ENCODE results near the gene COL4A6. TPM values are rescaled to one million over a fixed set of nuclear protein-coding genes. Genes with fewer than 3 reads are reported as not detected.

Gene COL4A6
- polyA plus RNA-seq, 1 donor from 2014 or later, result 1.6 TPM

- Histone ChIP-seq H3K79me2 (replicated peaks; ENCODE audit: insufficient read depth, low read length) (peaks cover 39% of the 10 kb centered on the region), H4K20me1 (ENCODE audit: insufficient read depth) (no peaks in the 10 kb centered on the region), H3K36me3 (ENCODE audit: insufficient read depth, low read length) (no peaks in the 10 kb centered on the region), H2AFZ (ENCODE audit: low read depth, low read length) (no peak overlapping the region), H3K9me3 (ENCODE audit: low read length) (no peaks in the 10 kb centered on the region), H3K9ac (ENCODE audit: low read length) (no peak overlapping the region), H3K27me3 (ENCODE audit: insufficient read depth, low read depth, low read length) (no peaks in the 10 kb centered on the region), H3K9me2 (ENCODE audit: insufficient read depth, low read length) (no peaks in the 10 kb centered on the region), H3F3A (ENCODE audit: insufficient read depth, low read length, poor library complexity, severe bottlenecking) (no peaks in the 10 kb centered on the region), H3K4me3 (ENCODE audit: low read length) (peak overlapping the region; percentile 65), H3K4me2 (ENCODE audit: low read length) (no peak overlapping the region), H3K27ac (ENCODE audit: low read length) (no peak overlapping the region)
- no peak for TF ChIP-seq RAD21 (conservative IDR thresholded peaks at IDR 0.05)
Measured at GRCh38 chrX:108439961-108440696, 1.9 kb upstream of the COL4A6 start.

- Histone ChIP-seq H3K4me3 (ENCODE audit: low read length) (peak within 1 kb of the TSS; percentile 65), H3K79me2 (replicated peaks; ENCODE audit: insufficient read depth, low read length) (peaks cover 32% of the 10 kb centered on the region)
Measured at GRCh38 chrX:108439426-108439942, 1.3 kb upstream of the COL4A6 start, which contains the start of gene COL4A5. Gene COL4A5, plus strand, starts transcription at chrX:108439838. Its CDS starts 288 bp downstream, at chrX:108440126.

More at GRCh38 chrX:108439426-108439942, 1.3 kb upstream of the COL4A6 start, which contains the start of gene COL4A5:
- Histone ChIP-seq H3K27me3 (ENCODE audit: insufficient read depth, low read depth, low read length) (no peaks in the 10 kb centered on the region), H3F3A (ENCODE audit: insufficient read depth, low read length, poor library complexity, severe bottlenecking) (no peaks in the 10 kb centered on the region), H2AFZ (ENCODE audit: low read depth, low read length) (no peak within 1 kb of the TSS), H3K27ac (ENCODE audit: low read length) (no peak within 1 kb of the TSS), H3K9me2 (ENCODE audit: insufficient read depth, low read length) (no peaks in the 10 kb centered on the region), H3K9ac (ENCODE audit: low read length) (no peak within 1 kb of the TSS), H3K36me3 (ENCODE audit: insufficient read depth, low read length) (no peaks in the 10 kb centered on the region), H4K20me1 (ENCODE audit: insufficient read depth) (no peaks in the 10 kb centered on the region), H3K4me2 (ENCODE audit: low read length) (peak within 1 kb of the TSS; percentile 25), H3K9me3 (ENCODE audit: low read length) (no peaks in the 10 kb centered on the region)
- TF ChIP-seq TAF1 (IDR thresholded peaks at IDR 0.05; ENCODE audit: low read depth), result no peak
- no peak for TF ChIP-seq SMC3 (conservative IDR thresholded peaks at IDR 0.05; ENCODE audit: poor library complexity)
- TF ChIP-seq POLR2AphosphoS5 (IDR thresholded peaks at IDR 0.05), result no peak
- no peak for TF ChIP-seq MXI1 (conservative IDR thresholded peaks at IDR 0.05; ENCODE audit: poor library complexity, severe bottlenecking)
- no peak for TF ChIP-seq REST (IDR thresholded peaks at IDR 0.05; ENCODE audit: borderline replicate concordance)
- TF ChIP-seq CTCF (IDR thresholded peaks at IDR 0.05; ENCODE audit: poor library complexity, severe bottlenecking), result no peak
- no peak for TF ChIP-seq EP300 (conservative IDR thresholded peaks at IDR 0.05; ENCODE audit: poor library complexity, severe bottlenecking)
- no peak for TF ChIP-seq EZH2 (IDR thresholded peaks at IDR 0.05; ENCODE audit: borderline replicate concordance, insufficient read depth, low read length, poor library complexity, severe bottlenecking)
- no peak for TF ChIP-seq RAD21 (conservative IDR thresholded peaks at IDR 0.05)

Data from neural cell (in vitro differentiated cells).